ENCODE measurements around the gene SULT2B1. TPM values are rescaled to one million over a fixed set of nuclear protein-coding genes. Genes with fewer than 3 reads are reported as not detected.

The SULT2B1 gene
- total RNA-seq, 1 donor from 2014 or later = not detected

GRCh38 chr19:48561412-48561811 is 9.4 kb downstream of the SULT2B1 start:
- no peak overlapping the region for H3K4me3 Mint-ChIP-seq (ENCODE audit: low read depth)
- H3K36me3 Mint-ChIP-seq (ENCODE audit: insufficient read depth) = no peaks in the 10 kb centered on the region
- H3K4me1 Mint-ChIP-seq (ENCODE audit: low read depth) = peaks cover 4% of the 10 kb centered on the region
- TF ChIP-seq, protein P1, sequence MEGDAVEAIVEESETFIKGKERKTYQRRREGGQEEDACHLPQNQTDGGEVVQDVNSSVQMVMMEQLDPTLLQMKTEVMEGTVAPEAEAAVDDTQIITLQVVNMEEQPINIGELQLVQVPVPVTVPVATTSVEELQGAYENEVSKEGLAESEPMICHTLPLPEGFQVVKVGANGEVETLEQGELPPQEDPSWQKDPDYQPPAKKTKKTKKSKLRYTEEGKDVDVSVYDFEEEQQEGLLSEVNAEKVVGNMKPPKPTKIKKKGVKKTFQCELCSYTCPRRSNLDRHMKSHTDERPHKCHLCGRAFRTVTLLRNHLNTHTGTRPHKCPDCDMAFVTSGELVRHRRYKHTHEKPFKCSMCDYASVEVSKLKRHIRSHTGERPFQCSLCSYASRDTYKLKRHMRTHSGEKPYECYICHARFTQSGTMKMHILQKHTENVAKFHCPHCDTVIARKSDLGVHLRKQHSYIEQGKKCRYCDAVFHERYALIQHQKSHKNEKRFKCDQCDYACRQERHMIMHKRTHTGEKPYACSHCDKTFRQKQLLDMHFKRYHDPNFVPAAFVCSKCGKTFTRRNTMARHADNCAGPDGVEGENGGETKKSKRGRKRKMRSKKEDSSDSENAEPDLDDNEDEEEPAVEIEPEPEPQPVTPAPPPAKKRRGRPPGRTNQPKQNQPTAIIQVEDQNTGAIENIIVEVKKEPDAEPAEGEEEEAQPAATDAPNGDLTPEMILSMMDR (IDR thresholded peaks at IDR 0.05; ENCODE audit: unreplicated experiment) = no peak
- H3K9me3 Mint-ChIP-seq (ENCODE audit: low read depth) = no peaks in the 10 kb centered on the region
- DNase-seq (ENCODE audit: low spot score, unreplicated experiment) = no peak
- no peaks in the 10 kb centered on the region for H3K27me3 Mint-ChIP-seq
- H3K27ac Mint-ChIP-seq = no peak overlapping the region

DNA sequence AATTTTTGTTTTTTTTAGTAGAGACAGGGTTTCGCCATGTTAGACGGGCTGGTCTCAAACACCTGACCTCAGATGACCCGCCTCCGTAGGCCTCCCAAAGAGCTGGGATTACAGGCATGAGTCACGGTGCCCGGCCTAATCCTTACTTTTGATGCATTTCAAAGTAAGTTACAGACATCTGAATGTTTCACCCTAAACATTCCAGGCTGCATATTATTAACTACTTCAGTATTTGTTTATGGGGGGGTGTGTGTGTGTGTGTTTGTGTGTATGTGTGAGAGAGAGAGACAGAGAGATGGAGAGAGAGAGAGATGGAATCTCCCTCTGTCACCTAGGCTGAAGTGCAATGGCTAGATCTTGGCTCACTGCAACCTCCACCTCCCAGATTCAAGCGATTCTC is 13.1 kb downstream of the SULT2B1 start:
- no peaks in the 10 kb centered on the region for H3K36me3 Mint-ChIP-seq (ENCODE audit: insufficient read depth)
- H3K27ac Mint-ChIP-seq = no peak overlapping the region
- H3K9me3 Mint-ChIP-seq (ENCODE audit: low read depth) = no peaks in the 10 kb centered on the region
- peaks cover 10% of the 10 kb centered on the region for H3K27me3 Mint-ChIP-seq
- H3K4me1 Mint-ChIP-seq (ENCODE audit: low read depth) = peaks cover 9% of the 10 kb centered on the region
- no peak overlapping the region for H3K4me3 Mint-ChIP-seq (ENCODE audit: low read depth)
- DNase-seq (ENCODE audit: low spot score, unreplicated experiment) = no peak
- TF ChIP-seq, protein P1 (IDR thresholded peaks at IDR 0.05; ENCODE audit: unreplicated experiment) = no peak

GRCh38 chr19:48568345-48568886 is 16.4 kb downstream of the SULT2B1 start:
- no peak for DNase-seq (ENCODE audit: low spot score, unreplicated experiment)
- TF ChIP-seq, protein P1 (IDR thresholded peaks at IDR 0.05; ENCODE audit: unreplicated experiment) = no peak
- H3K36me3 Mint-ChIP-seq (ENCODE audit: insufficient read depth) = no peaks in the 10 kb centered on the region
- H3K4me1 Mint-ChIP-seq (ENCODE audit: low read depth) = peaks cover 26% of the 10 kb centered on the region
- peak overlapping the region; percentile 80 for H3K27ac Mint-ChIP-seq
- no peaks in the 10 kb centered on the region for H3K9me3 Mint-ChIP-seq (ENCODE audit: low read depth)
- peaks cover 10% of the 10 kb centered on the region for H3K27me3 Mint-ChIP-seq
- H3K4me3 Mint-ChIP-seq (ENCODE audit: low read depth) = no peak overlapping the region

- no peak overlapping the region for H3K4me3 Mint-ChIP-seq (ENCODE audit: low read depth)
- DNase-seq (ENCODE audit: low spot score, unreplicated experiment) = no peak
- H3K9me3 Mint-ChIP-seq (ENCODE audit: low read depth) = no peaks in the 10 kb centered on the region
- TF ChIP-seq, protein P1 (IDR thresholded peaks at IDR 0.05; ENCODE audit: unreplicated experiment) = no peak
- no peak overlapping the region for H3K27ac Mint-ChIP-seq
- H3K27me3 Mint-ChIP-seq = peaks cover 10% of the 10 kb centered on the region
- H3K36me3 Mint-ChIP-seq (ENCODE audit: insufficient read depth) = no peaks in the 10 kb centered on the region
- H3K4me1 Mint-ChIP-seq (ENCODE audit: low read depth) = peaks cover 30% of the 10 kb centered on the region
These were observed 17.8 kb downstream of the SULT2B1 start for GRCh38 chr19:48569814-48570213.

- H3K27ac Mint-ChIP-seq = peak overlapping the region; percentile 94
- no peak overlapping the region for H3K4me3 Mint-ChIP-seq (ENCODE audit: low read depth)
- H3K27me3 Mint-ChIP-seq = peaks cover 10% of the 10 kb centered on the region
These were observed 19.6 kb downstream of the SULT2B1 start for GRCh38 chr19:48571378-48572162.

More at GRCh38 chr19:48571378-48572162, 19.6 kb downstream of the SULT2B1 start:
- no peak for DNase-seq (ENCODE audit: low spot score, unreplicated experiment)
- Mint-ChIP-seq H3K9me3 (ENCODE audit: low read depth) (no peaks in the 10 kb centered on the region), H3K4me1 (ENCODE audit: low read depth) (peaks cover 28% of the 10 kb centered on the region), H3K36me3 (ENCODE audit: insufficient read depth) (no peaks in the 10 kb centered on the region)
- TF ChIP-seq, protein P1 (IDR thresholded peaks at IDR 0.05; ENCODE audit: unreplicated experiment) = no peak

Data from progenitor cell of endocrine pancreas (in vitro differentiated cells).